ENCODE data around the gene KMT2B. TPM values are rescaled to one million over a fixed set of nuclear protein-coding genes. Genes with fewer than 3 reads are reported as not detected.

KMT2B gene
- total and polyA plus RNA-seq, 2 of the 8 experiments (the other 6 are each of a cell fraction or from before 2014, with no cell fraction given) = 26.7 to 38.6 TPM

- FAIRE-seq = no peak
- TF ChIP-seq RXRA (IDR thresholded peaks at IDR 0.05; ENCODE audit: insufficient read depth, low read depth, low read length) (no peak), CHD1 (IDR thresholded peaks at IDR 0.05; ENCODE audit: low read depth, low read length) (no peak), KDM4A (IDR thresholded peaks at IDR 0.05; ENCODE audit: low read depth, low read length, severe bottlenecking) (no peak), HDAC6 (IDR thresholded peaks at IDR 0.05; ENCODE audit: low read depth, low read length) (no peak), CREB1 (IDR thresholded peaks at IDR 0.05) (no peak), SIRT6 (IDR thresholded peaks at IDR 0.05; ENCODE audit: low read length) (no peak), CTBP2 (IDR thresholded peaks at IDR 0.05; ENCODE audit: borderline replicate concordance, insufficient read depth, insufficient read length, low read length) (no peak), FOSL1 (IDR thresholded peaks at IDR 0.05; ENCODE audit: insufficient read depth, low read depth, low read length) (no peak), EP300 (IDR thresholded peaks at IDR 0.05; ENCODE audit: borderline replicate concordance in 1 of 2, low read depth in 2 of 2, low read length in 2 of 2) (no peak), ATF2 (IDR thresholded peaks at IDR 0.05; ENCODE audit: low read length) (no peak), CEBPB (IDR thresholded peaks at IDR 0.05; ENCODE audit: low read depth, low read length) (no peak)
- TF ChIP-seq, protein P1, sequence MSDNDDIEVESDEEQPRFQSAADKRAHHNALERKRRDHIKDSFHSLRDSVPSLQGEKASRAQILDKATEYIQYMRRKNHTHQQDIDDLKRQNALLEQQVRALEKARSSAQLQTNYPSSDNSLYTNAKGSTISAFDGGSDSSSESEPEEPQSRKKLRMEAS (IDR thresholded peaks at IDR 0.05) = no peak
Measured at GRCh38 chr19:35708391-35708790, 9.4 kb upstream of the KMT2B start.

More at GRCh38 chr19:35708391-35708790, 9.4 kb upstream of the KMT2B start:
- no peak overlapping the region for H3K4ac ChIP-seq (replicated peaks; ENCODE audit: insufficient read length, low read depth, low read length)
- no peak overlapping the region for H2BK12ac ChIP-seq (ENCODE audit: low read depth, low read length)
- no peak overlapping the region for H4K8ac ChIP-seq (ENCODE audit: extremely low read depth, insufficient read depth, low read length)
- no peak overlapping the region for H2BK20ac ChIP-seq (ENCODE audit: low read length)
- no peak overlapping the region for H2AK5ac ChIP-seq (ENCODE audit: low read depth, low read length)
- no peak overlapping the region for H3K27ac ChIP-seq (ENCODE audit: low read depth, low read length)
- POLR2A ChIA-PET (ENCODE audit: partially characterized antibody) = interaction anchor here (1.2 kb wide), 1 partner anchor 202 kb away, joined by 3 read pairs; no protein-coding TSS in a partner anchor
- no peaks in the 10 kb centered on the region for H3K79me1 ChIP-seq (ENCODE audit: low read depth, low read length)
- DNase-seq (ENCODE audit: low read depth in 1 of 2, low spot score in 2 of 2) = no peak
- no peaks in the 10 kb centered on the region for H3K79me2 ChIP-seq (ENCODE audit: control insufficient read depth in 1 of 2, insufficient read depth in 2 of 2, low read length in 2 of 2)
- H3K27me3 ChIP-seq (replicated peaks in 1 of 4; ENCODE audit: control insufficient read depth in 3 of 4, extremely low read depth in 1 of 4, insufficient read depth in 3 of 4, low read length in 3 of 4) = peaks cover 2 to 11% (median 9%) of the 10 kb centered on the region in 4 experiments; a peak in 6 of 7 replicates
- H3K4me2 ChIP-seq (ENCODE audit: insufficient read depth in 1 of 2, low read depth in 2 of 2, low read length in 2 of 2) = no peak overlapping the region
- peaks cover 1 to 2% of the 10 kb centered on the region in 2 experiments for H4K20me1 ChIP-seq (replicated peaks in 1 of 2; ENCODE audit: control insufficient read depth in 1 of 2, insufficient read depth in 2 of 2, low read length in 2 of 2)
- no peak overlapping the region for H4K5ac ChIP-seq (ENCODE audit: insufficient read length, low read depth, low read length)
- no peak overlapping the region for H3K9ac ChIP-seq (replicated peaks in 1 of 4; ENCODE audit: extremely low read depth in 1 of 4, low read depth in 3 of 4, low read length in 3 of 4)
- no peak overlapping the region for H2BK120ac ChIP-seq (replicated peaks; ENCODE audit: low read depth, low read length)
- H2BK5ac ChIP-seq (ENCODE audit: low read depth, low read length) = no peak overlapping the region
- WGBS, 2 experiments (ENCODE audit: extremely low coverage in 1 of 2, insufficient coverage in 1 of 2, insufficient read length in 1 of 2, insufficient replicate concordance in 2 of 2, low coverage in 1 of 2, low lambda C conversion rate in 2 of 2, missing lambda C conversion rate in 1 of 2) = 92% methylated on average over 1 of the region's 1 CpG; no CpG with 5 or more reads in 1 of the 2 experiments
- H2BK15ac ChIP-seq (ENCODE audit: low read length) = no peak overlapping the region
- peaks cover 0 to 3% of the 10 kb centered on the region in 2 experiments; a peak in 1 of 4 replicates for H3K9me3 ChIP-seq (ENCODE audit: insufficient read depth in 2 of 2, low read depth in 1 of 2, low read length in 1 of 2)
- no peaks in the 10 kb centered on the region; a peak in 1 of 8 replicates for H3K36me3 ChIP-seq (ENCODE audit: control insufficient read depth in 2 of 4, insufficient read depth in 4 of 4, low read length in 3 of 4)
- H3K56ac ChIP-seq (replicated peaks; ENCODE audit: insufficient read length, low read depth, low read length) = no peak overlapping the region
- H3K4me3 ChIP-seq (ENCODE audit: extremely low read depth in 1 of 4, insufficient read depth in 2 of 4, low read depth in 3 of 4, low read length in 4 of 4) = no peak overlapping the region
- H3K4me1 ChIP-seq (replicated peaks in 1 of 4; ENCODE audit: control insufficient read depth in 3 of 4, insufficient read depth in 4 of 4, low read length in 3 of 4) = peaks cover 0 to 8% (median 1%) of the 10 kb centered on the region in 4 experiments; a peak in 2 of 7 replicates
- no peak overlapping the region for H3K18ac ChIP-seq (ENCODE audit: extremely low read depth, low read length)
- no peaks in the 10 kb centered on the region for H3K23me2 ChIP-seq (ENCODE audit: low read depth, low read length)
- no peak overlapping the region for H2AFZ ChIP-seq (ENCODE audit: low read length)
- H3K23ac ChIP-seq (ENCODE audit: insufficient read length) = no peak overlapping the region
- no peak overlapping the region for H3K14ac ChIP-seq (ENCODE audit: insufficient read length)
- CTCF ChIA-PET (ENCODE audit: partially characterized antibody) = interaction anchor here (0.9 to 8.4 kb wide), 4 partner anchors 8 to 152 kb away, joined by 3 to 67 read pairs (median 3); no protein-coding TSS in a partner anchor
- no peak overlapping the region for H4K91ac ChIP-seq (replicated peaks; ENCODE audit: insufficient read length, low read length)

Measured in H1 (cell line).